Measurements from ENCODE around the gene GALNT1. TPM values are rescaled to one million over a fixed set of nuclear protein-coding genes. Genes with fewer than 3 reads are reported as not detected.
"Not testable (repeated sequence)": the region's sequence is repeated elsewhere in the genome, so short reads cannot be mapped to it uniquely, and the experiment has no call there.

The GALNT1 gene
- total RNA-seq, 1 donor from 2014 or later, result 113 TPM

DNA sequence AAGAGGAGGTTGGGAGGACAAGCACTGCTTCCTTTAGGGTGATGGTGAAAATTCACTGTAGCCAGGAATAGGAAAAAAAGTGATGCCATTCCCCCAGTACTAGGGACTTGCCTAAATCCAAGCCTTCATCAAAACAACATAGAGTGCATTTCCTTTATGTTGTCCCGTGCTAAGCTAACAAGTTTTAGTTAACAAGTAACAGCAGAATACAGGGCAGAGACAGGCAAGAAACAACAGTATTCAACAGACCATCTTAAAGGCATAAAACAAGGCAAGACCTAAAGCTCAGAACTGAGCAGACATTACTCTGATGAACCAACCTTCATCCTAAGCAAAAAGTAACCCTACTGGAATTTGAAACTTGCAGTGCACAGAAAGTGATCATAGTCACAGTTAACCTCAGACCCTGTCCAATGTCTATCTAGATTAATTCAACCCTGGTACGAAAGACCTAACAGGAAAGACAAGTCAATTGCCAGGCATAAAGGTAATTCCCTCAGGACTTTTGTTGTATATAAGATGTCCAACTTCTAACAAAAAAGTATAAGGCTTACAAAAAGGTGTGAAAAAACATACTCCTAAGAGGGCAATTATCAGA is 34.4 kb upstream of the GALNT1 start:
- Mint-ChIP-seq H3K36me3 (no peaks in the 10 kb centered on the region), H3K27ac (no peak overlapping the region), H3K4me1 (no peaks in the 10 kb centered on the region), H3K27me3 (ENCODE audit: insufficient read depth, low read depth) (peaks cover 2% of the 10 kb centered on the region), H3K4me3 (no peak overlapping the region), H3K9me3 (no peaks in the 10 kb centered on the region)
- no peak overlapping the region for H3K4me2 ChIP-seq
- TF ChIP-seq, protein P1, sequence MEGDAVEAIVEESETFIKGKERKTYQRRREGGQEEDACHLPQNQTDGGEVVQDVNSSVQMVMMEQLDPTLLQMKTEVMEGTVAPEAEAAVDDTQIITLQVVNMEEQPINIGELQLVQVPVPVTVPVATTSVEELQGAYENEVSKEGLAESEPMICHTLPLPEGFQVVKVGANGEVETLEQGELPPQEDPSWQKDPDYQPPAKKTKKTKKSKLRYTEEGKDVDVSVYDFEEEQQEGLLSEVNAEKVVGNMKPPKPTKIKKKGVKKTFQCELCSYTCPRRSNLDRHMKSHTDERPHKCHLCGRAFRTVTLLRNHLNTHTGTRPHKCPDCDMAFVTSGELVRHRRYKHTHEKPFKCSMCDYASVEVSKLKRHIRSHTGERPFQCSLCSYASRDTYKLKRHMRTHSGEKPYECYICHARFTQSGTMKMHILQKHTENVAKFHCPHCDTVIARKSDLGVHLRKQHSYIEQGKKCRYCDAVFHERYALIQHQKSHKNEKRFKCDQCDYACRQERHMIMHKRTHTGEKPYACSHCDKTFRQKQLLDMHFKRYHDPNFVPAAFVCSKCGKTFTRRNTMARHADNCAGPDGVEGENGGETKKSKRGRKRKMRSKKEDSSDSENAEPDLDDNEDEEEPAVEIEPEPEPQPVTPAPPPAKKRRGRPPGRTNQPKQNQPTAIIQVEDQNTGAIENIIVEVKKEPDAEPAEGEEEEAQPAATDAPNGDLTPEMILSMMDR (IDR thresholded peaks at IDR 0.05), result no peak
- TF ChIP-seq EZH2phosphoT487 (IDR thresholded peaks at IDR 0.05), result no peak
- no peak for TF ChIP-seq EZH2 (IDR thresholded peaks at IDR 0.05)
- no peaks in the 10 kb centered on the region for H3K36me3 ChIP-seq
- no peak overlapping the region for H3K9ac ChIP-seq
- H2AFZ ChIP-seq (replicated peaks), result no peak overlapping the region
- H3K4me1 ChIP-seq, result peaks cover 9% of the 10 kb centered on the region
- H3K4me3 ChIP-seq, result no peak overlapping the region
- H3K9me3 ChIP-seq (ENCODE audit: low read depth), result no peaks in the 10 kb centered on the region
- no peaks in the 10 kb centered on the region for H3K79me2 ChIP-seq (ENCODE audit: low read depth)
- H3F3A ChIP-seq (ENCODE audit: low read depth), result no peaks in the 10 kb centered on the region
- no peaks in the 10 kb centered on the region for H4K20me1 ChIP-seq (ENCODE audit: low read depth)
- H3K27ac ChIP-seq, result no peak overlapping the region
- no peak for DNase-seq (ENCODE audit: low spot score)
- H3K27me3 ChIP-seq, result no peaks in the 10 kb centered on the region

DNA sequence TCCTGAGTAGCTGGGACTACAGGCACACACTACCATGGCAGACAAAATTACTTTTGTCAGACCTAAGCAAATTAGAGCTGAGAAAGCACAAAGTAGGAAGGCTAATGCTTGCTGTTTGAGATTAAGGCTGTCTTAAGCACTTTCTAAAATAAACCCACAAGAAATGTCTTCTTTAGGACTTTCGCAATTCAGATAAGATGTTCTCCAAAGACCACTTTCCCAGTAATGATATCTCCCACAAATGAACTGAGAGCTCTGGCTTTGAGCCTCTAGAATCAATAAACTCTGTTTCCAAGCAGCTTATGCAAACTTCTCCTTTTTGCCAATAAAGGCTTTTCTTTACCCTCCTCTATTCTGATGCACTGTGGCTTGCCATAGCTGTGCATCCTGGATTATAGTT is 32.0 kb upstream of the GALNT1 start:
- H2AFZ ChIP-seq (replicated peaks), result no peak overlapping the region
- no peak overlapping the region for H3K4me3 Mint-ChIP-seq
- H3K4me2 ChIP-seq, result no peak overlapping the region
- H3K27ac Mint-ChIP-seq, result no peak overlapping the region
- no peak overlapping the region for H3K27ac ChIP-seq
- H3K4me1 Mint-ChIP-seq, result no peaks in the 10 kb centered on the region
- no peaks in the 10 kb centered on the region for H3K79me2 ChIP-seq (ENCODE audit: low read depth)
- no peaks in the 10 kb centered on the region for H3K36me3 ChIP-seq
- H3K36me3 Mint-ChIP-seq, result no peaks in the 10 kb centered on the region
- H3F3A ChIP-seq (ENCODE audit: low read depth), result no peaks in the 10 kb centered on the region
- no peaks in the 10 kb centered on the region for H3K9me3 Mint-ChIP-seq
- no peak for TF ChIP-seq EZH2phosphoT487 (IDR thresholded peaks at IDR 0.05)
- TF ChIP-seq EZH2 (IDR thresholded peaks at IDR 0.05), result no peak
- TF ChIP-seq, protein P1 (IDR thresholded peaks at IDR 0.05), result no peak
- no peak for DNase-seq (ENCODE audit: low spot score)
- H3K4me3 ChIP-seq, result no peak overlapping the region
- no peaks in the 10 kb centered on the region for H4K20me1 ChIP-seq (ENCODE audit: low read depth)
- H3K9me3 ChIP-seq (ENCODE audit: low read depth), result no peaks in the 10 kb centered on the region
- H3K9ac ChIP-seq, result no peak overlapping the region
- peaks cover 2% of the 10 kb centered on the region for H3K27me3 Mint-ChIP-seq (ENCODE audit: insufficient read depth, low read depth)
- peaks cover 9% of the 10 kb centered on the region for H3K4me1 ChIP-seq
- no peaks in the 10 kb centered on the region for H3K27me3 ChIP-seq

DNA sequence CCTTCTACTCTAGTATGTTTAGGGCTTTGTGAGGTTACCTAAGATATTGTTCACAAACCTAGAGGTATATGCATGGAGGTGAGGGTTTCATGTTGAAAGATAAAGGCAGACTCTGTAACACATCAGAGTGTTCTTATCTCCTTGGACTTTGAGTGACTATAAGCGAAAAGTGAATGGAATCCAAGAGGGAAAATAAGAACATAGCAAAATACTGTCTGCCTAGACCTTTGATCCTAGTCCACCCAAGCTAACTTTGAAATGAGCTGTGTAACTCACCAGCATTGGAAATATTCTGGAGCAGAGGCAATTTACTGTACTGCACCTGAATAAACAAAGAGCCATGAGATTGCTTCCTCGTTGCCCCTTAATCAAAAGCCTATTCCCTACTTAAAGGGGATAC is 28.2 kb upstream of the GALNT1 start:
- Histone ChIP-seq H3K36me3 (no peaks in the 10 kb centered on the region), H4K20me1 (ENCODE audit: low read depth) (no peaks in the 10 kb centered on the region), H3K9me3 (ENCODE audit: low read depth) (no peaks in the 10 kb centered on the region), H3K4me3 (no peak overlapping the region), H3F3A (ENCODE audit: low read depth) (no peaks in the 10 kb centered on the region), H3K27me3 (no peaks in the 10 kb centered on the region), H3K79me2 (ENCODE audit: low read depth) (no peaks in the 10 kb centered on the region), H3K9ac (no peak overlapping the region), H3K4me1 (peaks cover 9% of the 10 kb centered on the region), H3K4me2 (no peak overlapping the region), H2AFZ (replicated peaks) (no peak overlapping the region), H3K27ac (no peak overlapping the region)
- no peak overlapping the region for H3K27ac Mint-ChIP-seq
- no peak for DNase-seq (ENCODE audit: low spot score)
- H3K4me1 Mint-ChIP-seq, result no peaks in the 10 kb centered on the region
- no peaks in the 10 kb centered on the region for H3K9me3 Mint-ChIP-seq
- TF ChIP-seq, protein P1 (IDR thresholded peaks at IDR 0.05), result no peak
- TF ChIP-seq EZH2phosphoT487 (IDR thresholded peaks at IDR 0.05), result no peak
- no peak for TF ChIP-seq EZH2 (IDR thresholded peaks at IDR 0.05)
- peaks cover 2% of the 10 kb centered on the region for H3K27me3 Mint-ChIP-seq (ENCODE audit: insufficient read depth, low read depth)
- H3K36me3 Mint-ChIP-seq, result no peaks in the 10 kb centered on the region
- no peak overlapping the region for H3K4me3 Mint-ChIP-seq

DNA sequence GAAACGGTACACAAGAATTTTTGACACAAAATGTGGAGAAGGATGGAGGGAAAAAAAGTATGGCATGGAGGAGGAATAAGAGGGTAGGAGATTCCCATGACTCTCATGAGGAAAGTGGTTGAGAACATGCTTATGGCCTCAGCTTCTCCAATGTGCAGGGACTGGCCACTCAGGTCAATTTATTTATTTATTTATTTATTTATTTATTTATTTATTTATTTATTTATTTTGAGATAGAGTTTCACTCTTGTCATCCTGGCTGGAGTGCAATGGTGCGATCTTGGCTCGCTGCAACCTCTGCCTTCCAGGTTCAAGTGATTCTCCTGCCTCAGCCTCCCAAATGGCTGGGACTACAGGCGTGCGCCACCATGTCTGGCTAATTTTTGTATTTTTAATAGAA is 26.0 kb upstream of the GALNT1 start:
- not testable (repeated sequence) for H3K9me3 Mint-ChIP-seq; H3K4me1 ChIP-seq; H3K4me3 ChIP-seq; H3K9ac ChIP-seq; H3K9me3 ChIP-seq (ENCODE audit: low read depth); DNase-seq (ENCODE audit: low spot score); H3K36me3 ChIP-seq; H3K27ac Mint-ChIP-seq; H3K27me3 ChIP-seq; H3K36me3 Mint-ChIP-seq; H3K27me3 Mint-ChIP-seq (ENCODE audit: insufficient read depth, low read depth); H3K4me3 Mint-ChIP-seq; H3K4me1 Mint-ChIP-seq; H4K20me1 ChIP-seq (ENCODE audit: low read depth); H3K4me2 ChIP-seq; H3F3A ChIP-seq (ENCODE audit: low read depth); H2AFZ ChIP-seq (replicated peaks); H3K27ac ChIP-seq; H3K79me2 ChIP-seq (ENCODE audit: low read depth)
